Measurements from ENCODE around the gene INO80E. TPM values are rescaled to one million over a fixed set of nuclear protein-coding genes. Genes with fewer than 3 reads are reported as not detected.

Gene INO80E
- total RNA-seq (76.4 and 84.1 TPM in 2 replicates), polyA plus RNA-seq (41.7 and 42.7 TPM in 2 replicates), polyA minus RNA-seq (15.1 and 15.5 TPM in 2 replicates), Bru-seq, nascent RNA (percentile 58 among the genes with signal in this experiment), BruChase-seq, experiment 1, labeled RNA remaining after a 6-hour chase (percentile 89 among the genes with signal in this experiment), BruChase-seq, experiment 2, labeled RNA remaining after a 2-hour chase (percentile 76 among the genes with signal in this experiment)
- polyA plus RNA-seq (2011; cell fraction: cytosol; rRNA removed): 41.6 and 53.4 TPM in 2 replicates
- polyA plus RNA-seq (2011; cell fraction: nucleus; rRNA removed): 53.2 and 82.2 TPM in 2 replicates
- polyA plus RNA-seq (2012): 48.9 and 55.5 TPM in 2 replicates
- polyA minus RNA-seq (2011; cell fraction: cytosol; rRNA and poly(A)+ RNA removed): 23.2 TPM
- 5.2 and 13.4 TPM in 2 replicates for polyA minus RNA-seq (2011; cell fraction: nucleus; rRNA and poly(A)+ RNA removed)
- long read RNA-seq, transcript INO80E-201 (6 exons, 1,489 nt): minor isoform, 13 of 59 reads
- long read RNA-seq, transcript INO80E-207 (7 exons, 2,103 nt): major isoform, 22 of 59 reads
- long read RNA-seq, transcript INO80E-208 (7 exons, 883 nt): minor isoform, 5 of 59 reads
- long read RNA-seq, partial matches to known transcripts: 11 of 59 reads
- long read RNA-seq, other reads (novel, unspliced or antisense): 6 of 59 reads

GRCh38 chr16:29995911-29996765 is at the start of gene INO80E:
TSS of gene INO80E (plus strand) at chr16:29996241. CDS start at chr16:29996311, 70 bp downstream.
- Histone ChIP-seq H3K27me3 (ENCODE audit: control insufficient read depth in 2 of 2, insufficient read depth in 2 of 2, low read length in 2 of 2) (no peaks in the 10 kb centered on the region), H3K4me1 (ENCODE audit: control insufficient read depth, extremely low read depth, insufficient read depth, low read length) (peaks cover 22% of the 10 kb centered on the region), H3K27ac (ENCODE audit: insufficient read depth, low read depth, low read length) (peak within 1 kb of the TSS; percentile 76), H3K9ac (replicated peaks; ENCODE audit: extremely low read depth, insufficient read depth, low read length) (peak within 1 kb of the TSS; percentile 94), H3K9me3 (replicated peaks; ENCODE audit: control insufficient read depth, insufficient read depth, low read length) (no peaks in the 10 kb centered on the region), H3K79me2 (ENCODE audit: control insufficient read depth, insufficient read depth, low read length) (peaks cover 7% of the 10 kb centered on the region), H3K9me1 (replicated peaks; ENCODE audit: control insufficient read depth, extremely low read depth, insufficient read depth, low read length) (no peaks in the 10 kb centered on the region), H2AFZ (ENCODE audit: low read depth, low read length) (peak within 1 kb of the TSS; percentile 76), H3K4me2 (ENCODE audit: insufficient read depth, low read length) (peak within 1 kb of the TSS; percentile 84), H4K20me1 (replicated peaks; ENCODE audit: control insufficient read depth, extremely low read depth, insufficient read depth, low read length) (no peaks in the 10 kb centered on the region), H3K4me3 (replicated peaks in 1 of 3; ENCODE audit: insufficient read depth in 1 of 3, low read depth in 1 of 3, low read length in 3 of 3) (peak within 1 kb of the TSS; percentile 70 to 81 (median 73)), H3K36me3 (ENCODE audit: control insufficient read depth in 2 of 2, extremely low read depth in 1 of 2, insufficient read depth in 2 of 2, low read length in 2 of 2) (peaks cover 6 to 20% of the 10 kb centered on the region in 2 experiments)
- FAIRE-seq (peak; percentile 98), DNase-seq (ENCODE audit: low read depth, low spot score) (peak; percentile 95)
- ChIA-PET POLR2A (interaction anchor here (1.0 kb wide), 1 partner anchor 10 kb away, joined by 3 read pairs; no protein-coding TSS in a partner anchor), CTCF (interaction anchor here (0.8 to 1.6 kb wide), 5 partner anchors 10 to 148 kb away, joined by 3 to 5 read pairs (median 3); partner anchors contain the start of gene TAOK2)
- dilution Hi-C loops (cut with MboI; ENCODE audit: extremely low pct_ligation_motif_present, low sequenced_read_pairs) (loop anchor here (10.0 kb wide), 1 partner anchor 191 kb away; the partner anchor contains the start of gene MAZ), intact Hi-C loops (cut with micrococcal nuclease) (loop anchor here (1.0 to 2.0 kb wide), 5 partner anchors 9 to 185 kb away; partner anchors contain the start of genes CDIPT and TAOK2)
- TSS peak; percentile 59 for BruUV-seq (replicated peaks)
- TF ChIP-seq, protein P1, sequence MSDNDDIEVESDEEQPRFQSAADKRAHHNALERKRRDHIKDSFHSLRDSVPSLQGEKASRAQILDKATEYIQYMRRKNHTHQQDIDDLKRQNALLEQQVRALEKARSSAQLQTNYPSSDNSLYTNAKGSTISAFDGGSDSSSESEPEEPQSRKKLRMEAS (IDR thresholded peaks at IDR 0.05; ENCODE audit: insufficient read depth, insufficient read length): peak; percentile 5
- TF ChIP-seq POLR2AphosphoS5 (IDR thresholded peaks at IDR 0.05; ENCODE audit: insufficient read depth, low read depth, low read length) (peak; percentile 65), POLR2A (IDR thresholded peaks at IDR 0.05; ENCODE audit: low read depth, low read length) (no peak)

Measured in endothelial cell of umbilical vein (primary cell).